ENCODE results near the gene B4GALT2.

B4GALT2 gene

GRCh38 chr1:43978551-43979260 lies at the start of gene B4GALT2:
Gene B4GALT2, plus strand, starts transcription at chr1:43979210. Its CDS starts 1,951 bp downstream, at chr1:43981161.
- no peak for DNase-seq (ENCODE audit: low read depth in 2 of 2)

GRCh38 chr1:43930168-43930948 lies 48.7 kb upstream of the B4GALT2 start:
- DNase-seq (ENCODE audit: low read depth in 2 of 2): no peak

DNA sequence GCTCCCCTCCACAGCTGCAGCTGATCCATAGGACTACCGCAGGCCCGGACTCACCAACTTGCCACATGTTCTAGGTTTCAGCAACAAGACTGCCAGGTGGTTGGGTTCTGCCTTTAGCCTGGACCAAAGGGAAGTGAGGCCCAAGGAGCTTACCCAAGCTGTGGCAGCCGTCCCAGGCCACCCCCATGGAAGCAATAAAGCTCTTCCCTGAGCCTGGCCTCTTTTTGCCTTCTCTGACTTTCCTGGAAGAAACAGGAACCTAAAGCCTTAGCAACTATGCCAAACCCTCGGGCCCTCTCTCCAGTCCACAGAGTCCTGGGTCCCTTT lies 48.1 kb upstream of the B4GALT2 start:
- no peak for DNase-seq (ENCODE audit: low read depth in 2 of 2)

GRCh38 chr1:43931711-43932660 lies 47.0 kb upstream of the B4GALT2 start:
- no peak for DNase-seq (ENCODE audit: low read depth in 2 of 2)

- DNase-seq (ENCODE audit: low read depth in 2 of 2): no peak
These were observed 46.1 kb upstream of the B4GALT2 start for GRCh38 chr1:43932786-43933385.

GRCh38 chr1:43933386-43934100 lies 45.5 kb upstream of the B4GALT2 start, which contains the start of gene ARTN:
Gene ARTN, plus strand, starts transcription at chr1:43933801. Its CDS starts 1,856 bp downstream, at chr1:43935657.
- no peak for DNase-seq (ENCODE audit: low read depth in 2 of 2)

- DNase-seq (ENCODE audit: low read depth in 2 of 2): peak in 1 of 2 donors; percentile 34
These were observed 44.7 kb upstream of the B4GALT2 start for GRCh38 chr1:43934101-43934985.

DNA sequence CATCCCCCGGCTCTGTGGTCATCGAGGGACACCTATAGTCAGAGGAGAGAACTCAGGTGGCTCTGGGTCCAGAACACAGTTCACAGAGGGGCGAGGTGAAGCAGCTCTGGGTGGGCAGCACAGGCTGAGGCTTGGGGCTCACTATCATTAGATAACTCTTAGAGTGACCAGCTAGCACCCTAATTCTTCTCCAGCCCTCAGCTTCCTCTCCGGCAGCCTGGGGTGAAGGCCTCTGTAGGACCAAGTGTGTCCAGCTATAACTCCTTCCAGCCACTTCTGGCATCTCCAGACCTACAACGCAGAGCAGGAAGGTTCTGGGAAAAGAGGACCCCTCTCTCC lies 44.1 kb upstream of the B4GALT2 start:
- DNase-seq (ENCODE audit: low read depth in 2 of 2): no peak

GRCh38 chr1:43935711-43936427 lies 43.1 kb upstream of the B4GALT2 start:
- no peak for DNase-seq (ENCODE audit: low read depth in 2 of 2)

- no peak for DNase-seq (ENCODE audit: low read depth in 2 of 2)
These were observed 42.4 kb upstream of the B4GALT2 start for GRCh38 chr1:43936431-43937151.

- no peak for DNase-seq (ENCODE audit: low read depth in 2 of 2)
These were observed 41.7 kb upstream of the B4GALT2 start for GRCh38 chr1:43937179-43937865.

DNA sequence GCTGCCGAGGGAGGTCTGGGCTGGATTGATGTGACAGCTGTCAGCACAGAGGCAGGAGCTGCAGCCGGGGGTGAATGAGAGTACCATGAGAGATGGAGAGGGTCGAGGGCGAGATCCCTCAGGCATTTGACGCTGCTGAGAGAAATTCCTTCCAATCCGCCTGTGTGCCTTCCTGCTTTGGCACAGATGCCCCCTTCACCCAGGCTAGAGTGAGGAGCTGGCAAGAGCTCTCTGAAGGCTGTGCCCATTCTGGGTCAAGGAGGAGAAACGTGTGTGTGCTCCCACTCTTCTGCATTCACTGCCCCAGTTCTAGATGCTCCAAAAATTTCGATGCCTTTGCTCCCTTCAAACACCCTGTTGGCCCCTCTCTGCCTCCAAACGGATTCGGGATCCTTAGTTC lies 40.6 kb upstream of the B4GALT2 start:
- DNase-seq (ENCODE audit: low read depth in 2 of 2): no peak

DNA sequence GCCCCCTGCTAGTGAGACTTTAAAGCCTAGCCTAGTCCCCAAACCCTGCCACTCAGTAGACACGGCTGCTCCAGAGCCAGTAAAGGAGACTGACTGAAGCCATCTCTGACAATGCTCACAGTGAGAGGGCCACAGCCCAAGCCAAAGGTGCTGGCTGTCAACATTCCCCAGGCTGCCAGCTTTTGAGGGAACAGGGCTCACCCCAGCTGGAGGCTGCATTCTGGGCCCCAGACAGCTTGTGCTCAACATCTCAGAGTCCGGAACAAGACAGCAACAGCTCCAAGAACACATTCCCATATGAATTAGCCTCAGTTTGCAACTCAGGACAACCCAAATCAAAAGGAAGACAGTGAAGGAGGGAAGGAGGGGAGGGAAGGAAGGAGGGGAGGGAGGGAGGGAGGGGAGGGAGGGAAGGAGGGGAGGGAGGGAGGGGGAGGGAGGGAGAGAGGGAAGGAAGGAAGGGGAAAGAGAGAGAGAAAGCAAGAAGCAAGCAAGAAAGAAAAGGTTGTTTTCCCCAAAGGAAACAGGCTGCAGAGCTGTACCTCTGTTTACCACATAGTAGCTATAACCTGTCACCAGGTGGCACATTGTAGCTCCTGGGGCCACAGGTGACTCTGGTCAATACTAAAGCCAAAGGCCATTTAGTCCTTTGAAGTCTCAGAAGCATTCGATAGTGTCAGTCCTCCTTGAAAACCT lies 40.0 kb upstream of the B4GALT2 start:
- no peak for DNase-seq (ENCODE audit: low read depth in 2 of 2)

DNA sequence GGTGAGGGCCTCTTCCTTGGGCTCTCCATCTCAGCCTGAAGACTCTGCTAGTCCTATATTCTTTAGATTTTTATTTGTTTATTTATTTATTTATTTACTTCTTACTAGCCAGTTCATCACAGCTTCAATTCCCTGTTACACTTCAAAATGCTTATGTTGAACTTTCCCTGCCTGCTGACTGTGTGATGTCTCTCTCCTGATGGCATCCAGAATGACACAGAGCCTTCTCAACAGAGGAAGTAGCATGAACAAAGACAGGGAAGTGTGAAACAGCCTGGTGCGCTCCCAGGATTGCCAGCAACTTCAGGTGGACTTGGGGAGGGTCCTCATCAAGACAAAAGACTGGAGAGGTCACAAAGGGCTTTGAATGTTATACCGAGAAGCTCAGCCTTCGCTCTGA lies 36.6 kb upstream of the B4GALT2 start:
- no peak for DNase-seq (ENCODE audit: low read depth in 2 of 2)

DNA sequence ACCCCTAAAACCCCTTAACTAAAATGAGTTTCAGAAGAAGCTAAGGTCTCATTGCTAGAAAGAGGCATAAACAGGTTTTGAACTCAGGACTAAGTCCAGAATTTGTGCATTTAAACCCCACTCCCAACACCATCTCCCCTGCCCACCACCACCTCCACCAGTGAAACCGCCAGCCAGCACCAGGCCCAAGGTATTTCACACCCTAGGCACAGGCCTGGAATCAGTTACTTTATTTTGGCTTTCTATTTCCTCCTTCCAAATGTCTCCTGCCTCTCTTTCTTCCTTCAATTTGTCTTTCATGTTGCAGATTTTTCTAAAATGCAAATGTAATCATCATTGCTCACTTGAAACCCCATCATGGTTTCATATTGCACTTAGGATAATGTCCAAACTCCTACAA lies 34.1 kb upstream of the B4GALT2 start:
- DNase-seq (ENCODE audit: low read depth in 2 of 2): no peak

DNA sequence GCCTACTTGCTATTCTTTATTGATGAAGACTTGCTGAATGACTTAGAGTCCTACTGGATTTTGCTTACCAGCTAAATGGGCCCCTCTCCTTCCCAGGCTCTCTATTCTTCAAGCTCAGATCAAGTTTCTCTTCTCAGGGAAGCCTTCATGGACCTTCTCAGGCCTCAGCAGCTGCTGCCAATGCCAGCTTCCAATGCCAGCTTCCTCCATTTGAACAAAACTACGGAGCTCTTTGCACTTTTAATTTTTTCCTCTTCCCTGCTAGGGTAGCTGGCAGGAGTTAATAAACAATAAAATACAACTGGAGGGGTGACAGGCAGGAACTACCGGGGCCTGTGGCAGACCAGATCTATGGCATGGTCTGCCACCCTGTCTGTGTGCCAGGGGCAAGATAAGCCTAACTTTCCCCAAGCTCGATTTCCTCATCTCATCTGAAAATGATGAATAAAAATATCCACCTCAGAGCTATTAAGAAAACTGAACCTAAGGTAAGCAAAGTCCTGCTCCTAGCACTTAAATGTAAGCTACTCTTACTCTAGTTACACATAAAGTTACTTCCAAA lies 33.3 kb upstream of the B4GALT2 start:
- DNase-seq (ENCODE audit: low read depth in 2 of 2): no peak

All from stimulated activated CD4-positive, alpha-beta T cell treated with anti-CD3 and anti-CD28 coated beads, Interleukin-1b, Interleukin-23, amount 100 ng/mL, for 1 hour (primary cell).